NB4 (cell line): Measurements from ENCODE around the gene THSD4.

Source experiments
- CTCF ChIP-seq: IDR thresholded peaks from one replicate; pipeline ENCODE4 v1.5.1; 2012; ENCODE audit warnings: low read depth, low read length
- MAX ChIP-seq: IDR thresholded peaks from 2 replicates; pipeline ENCODE4 v1.6.1; 2011; ENCODE audit warnings: low read depth, low read length
- POLR2A ChIP-seq: IDR thresholded peaks from 2 replicates; pipeline ENCODE4 v1.6.1; 2011; ENCODE audit warnings: mild to moderate bottlenecking; ENCODE audit not compliant: insufficient read length; ENCODE audit errors: extremely low read depth

DNA sequence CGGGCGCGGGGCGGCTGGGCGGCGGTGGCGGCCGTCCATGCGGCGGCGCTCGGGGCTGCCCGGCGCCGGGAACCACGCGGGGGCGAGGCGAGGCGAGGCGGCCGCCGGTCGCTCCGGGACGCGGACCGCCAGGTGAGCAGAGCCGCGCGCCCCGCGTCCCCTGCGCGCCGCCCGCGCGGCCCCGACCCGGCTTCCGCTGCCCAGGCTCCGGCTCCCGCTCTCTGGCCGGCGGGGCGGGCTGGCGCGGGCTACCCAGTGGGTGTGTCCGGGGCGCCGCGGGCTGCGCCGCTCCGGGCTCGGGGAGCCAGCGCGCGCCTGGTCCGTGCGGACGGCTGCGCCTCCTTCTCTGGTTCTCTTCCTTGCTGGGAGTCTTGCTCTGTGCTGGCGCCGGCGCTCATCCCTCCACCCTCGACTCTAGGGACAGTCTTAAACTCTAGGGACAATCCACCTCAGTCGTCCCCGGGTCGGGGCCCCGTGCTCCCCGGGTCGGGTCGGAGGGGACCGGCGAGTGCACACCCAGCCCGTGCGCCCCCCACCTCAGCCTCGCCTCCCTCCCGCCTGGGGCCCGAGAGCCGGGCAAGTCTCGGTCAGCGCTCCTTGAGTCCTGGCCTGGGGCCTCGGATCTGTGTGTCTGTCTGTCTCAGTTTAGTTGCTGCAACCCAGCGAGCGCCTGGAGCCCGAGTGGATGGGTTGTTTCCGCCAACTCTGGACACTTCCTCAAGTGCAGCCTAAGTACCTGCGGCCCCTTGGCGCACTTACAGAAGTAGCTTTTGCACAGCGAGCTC is 488 bp downstream of the THSD4 start:
- TF ChIP-seq CTCF (no peak), POLR2A (no peak), MAX (no peak)
